WTC11 (cell line): ENCODE results near the gene TRNP1. TPM values are rescaled to one million over a fixed set of nuclear protein-coding genes. Genes with fewer than 3 reads are reported as not detected.
A peak's percentile ranks its signal among the peaks of the same experiment; 100 is the strongest.

Source experiments
- ATAC-seq: fragments of 200-7000 bp; cut with Tn5 transposase; 2 replicates; pipeline ENCODE4 v1.10.0; 2021; ENCODE audit warnings: mild to moderate bottlenecking, moderate library complexity
- CTCF ChIA-PET: fragments of 300-600 bp; sonication (Branson Sonifier 250); formaldehyde crosslinking; loops from one replicate; lab custom pipeline; 2021; ENCODE audit warnings: antibody characterized with exemption; lab: Charles Lee
- POLR2A ChIA-PET: fragments of 350-600 bp; sonication (Branson Sonifier 250); formaldehyde crosslinking; loops from one replicate; lab custom pipeline; 2021; ENCODE audit warnings: antibody characterized with exemption; lab: Charles Lee
- DNase-seq: peaks from one replicate; pipeline ENCODE4 v3.0.0; 2021; ENCODE audit warnings: low spot score
- H3K27ac Mint-ChIP-seq: 2 replicates; pipeline ENCODE4 v1.8.0; 2021; ENCODE audit warnings: mixed read lengths
- H3K27me3 Mint-ChIP-seq: 2 replicates; pipeline ENCODE4 v1.8.0; 2021; ENCODE audit warnings: low read depth, mild to moderate bottlenecking, moderate library complexity, mixed read lengths
- H3K36me3 Mint-ChIP-seq: 2 replicates; pipeline ENCODE4 v1.8.0; 2021; ENCODE audit warnings: mixed read lengths
- H3K4me1 Mint-ChIP-seq: 2 replicates; pipeline ENCODE4 v1.8.0; 2022; ENCODE audit warnings: mixed read lengths
- H3K4me3 Mint-ChIP-seq: 2 replicates; pipeline ENCODE4 v1.8.0; 2021; ENCODE audit warnings: mild to moderate bottlenecking, moderate library complexity, mixed read lengths
- H3K9me3 Mint-ChIP-seq: 2 replicates; pipeline ENCODE4 v1.8.0; 2021; ENCODE audit warnings: mixed read lengths
- ARID4B ChIP-seq: sonication (generic); formaldehyde crosslinking; IDR thresholded peaks from 2 replicates; pipeline ENCODE4 v1.8.0; 2023; ENCODE audit warnings: missing genetic modification reagents, mild to moderate bottlenecking, borderline replicate concordance
- ATF3 ChIP-seq: sonication (generic); formaldehyde crosslinking; conservative IDR thresholded peaks from 2 replicates; pipeline ENCODE4 v1.8.1; 2022; ENCODE audit warnings: mild to moderate bottlenecking, missing genetic modification reagents
- CBFB ChIP-seq: sonication (generic); formaldehyde crosslinking; IDR thresholded peaks from 2 replicates; pipeline ENCODE4 v1.8.1; 2022; ENCODE audit warnings: mild to moderate bottlenecking, low read depth, missing genetic modification reagents
- CREM ChIP-seq: sonication (generic); formaldehyde crosslinking; IDR thresholded peaks from 2 replicates; pipeline ENCODE4 v1.8.1; 2022; ENCODE audit warnings: mild to moderate bottlenecking, missing genetic modification reagents, moderate library complexity
- CTCF ChIP-seq: fragments of 200-600 bp; IDR thresholded peaks from 2 replicates; pipeline ENCODE4 v1.8.0; 2022; ENCODE audit warnings: antibody characterized with exemption
- E2F5 ChIP-seq: sonication (generic); formaldehyde crosslinking; IDR thresholded peaks from 2 replicates; pipeline ENCODE4 v1.8.1; 2022; ENCODE audit warnings: mild to moderate bottlenecking, moderate library complexity, missing genetic modification reagents
- ERG ChIP-seq: fragments of 250-450 bp; sonication (Bioruptor Pico); IDR thresholded peaks from 2 replicates; pipeline ENCODE4 v1.8.0; 2021; ENCODE audit warnings: mild to moderate bottlenecking
- FOXK1 ChIP-seq: sonication (generic); formaldehyde crosslinking; IDR thresholded peaks from 2 replicates; pipeline ENCODE4 v1.8.0; 2022; ENCODE audit warnings: mild to moderate bottlenecking, moderate library complexity, missing genetic modification reagents
- FOXP1 ChIP-seq: sonication (generic); formaldehyde crosslinking; IDR thresholded peaks from 2 replicates; pipeline ENCODE4 v1.8.0; 2022; ENCODE audit warnings: missing genetic modification reagents, mild to moderate bottlenecking, moderate library complexity, borderline replicate concordance
- FOXP4 ChIP-seq: sonication (generic); formaldehyde crosslinking; IDR thresholded peaks from 2 replicates; pipeline ENCODE4 v1.8.0; 2022; ENCODE audit warnings: mild to moderate bottlenecking, missing genetic modification reagents
- GRHL2 ChIP-seq: fragments of 250-450 bp; sonication (Bioruptor Pico); IDR thresholded peaks from 2 replicates; pipeline ENCODE4 v1.8.0; 2022; ENCODE audit warnings: mild to moderate bottlenecking, moderate library complexity; ENCODE audit not compliant: insufficient replicate concordance, severe bottlenecking
- HMGXB4 ChIP-seq: sonication (generic); formaldehyde crosslinking; IDR thresholded peaks from 2 replicates; pipeline ENCODE4 v1.8.1; 2023; ENCODE audit warnings: mild to moderate bottlenecking, moderate library complexity, missing genetic modification reagents
- JAZF1 ChIP-seq: fragments of 250-450 bp; sonication (Bioruptor Pico); IDR thresholded peaks from 2 replicates; pipeline ENCODE4 v1.9.0; 2021; ENCODE audit warnings: moderate library complexity, mild to moderate bottlenecking, inconsistent platforms
- MAX ChIP-seq: sonication (generic); formaldehyde crosslinking; IDR thresholded peaks from 2 replicates; pipeline ENCODE4 v1.8.0; 2022; ENCODE audit warnings: mild to moderate bottlenecking, missing genetic modification reagents
- PRRX2 ChIP-seq: fragments of 250-450 bp; sonication (Bioruptor Pico); IDR thresholded peaks from 2 replicates; pipeline ENCODE4 v1.8.0; 2021; ENCODE audit warnings: mild to moderate bottlenecking
- SP1 ChIP-seq: sonication (generic); formaldehyde crosslinking; conservative IDR thresholded peaks from 2 replicates; pipeline ENCODE4 v1.8.1; 2022; ENCODE audit warnings: missing genetic modification reagents
- ZBTB21 ChIP-seq: sonication (generic); formaldehyde crosslinking; IDR thresholded peaks from 2 replicates; pipeline ENCODE4 v1.8.1; 2023; ENCODE audit warnings: mild to moderate bottlenecking, missing genetic modification reagents, borderline replicate concordance
- ZNF263 ChIP-seq: sonication (generic); formaldehyde crosslinking; IDR thresholded peaks from 2 replicates; pipeline ENCODE4 v1.8.1; 2022; ENCODE audit warnings: low read depth, mild to moderate bottlenecking, moderate library complexity, missing genetic modification reagents
- ZNF317 ChIP-seq: sonication (generic); formaldehyde crosslinking; IDR thresholded peaks from 2 replicates; pipeline ENCODE4 v1.8.1; 2023; ENCODE audit warnings: low read depth, mild to moderate bottlenecking, moderate library complexity, missing genetic modification reagents, borderline replicate concordance
- total RNA-seq: library from RNA; stranded (reverse); gene quantifications from 3 replicates; pipeline ENCODE4 v1.2.3, GENCODE V29; 2021

TRNP1 gene
- total RNA-seq, 1 experiment from 2014 or later, result 37.6 TPM

GRCh38 chr1:26959270-26959669 is 34.2 kb upstream of the TRNP1 start:
- no peak for TF ChIP-seq JAZF1
- no peak for TF ChIP-seq ARID4B (CRISPR knock-in tag)
- no peak for TF ChIP-seq HMGXB4
- no peak for TF ChIP-seq GRHL2 (CRISPR knock-in tag)
- TF ChIP-seq ZNF317 (CRISPR knock-in tag), result no peak
- TF ChIP-seq FOXK1, result no peak
- TF ChIP-seq ERG, result no peak
- TF ChIP-seq ZNF263 (CRISPR knock-in tag), result no peak
- TF ChIP-seq CTCF, result no peak
- TF ChIP-seq ZBTB21 (CRISPR knock-in tag), result no peak
- TF ChIP-seq SP1, result no peak
- TF ChIP-seq PRRX2 (CRISPR knock-in tag), result no peak
- H3K27me3 Mint-ChIP-seq, result no peaks in the 10 kb centered on the region; the same call in 1 of the 2 replicates
- CTCF ChIA-PET, result interaction anchor here (3.6 kb wide), 1 partner anchor 37 kb away, joined by 34 read pairs; no protein-coding TSS in a partner anchor
- H3K27ac Mint-ChIP-seq, result no peak overlapping the region
- POLR2A ChIA-PET, result interaction anchor here (0.5 kb wide), 1 partner anchor 55 kb away, joined by 5 read pairs; no protein-coding TSS in a partner anchor
- ATAC-seq (no peak), DNase-seq (no peak)
- H3K9me3 Mint-ChIP-seq, result peaks cover 7% of the 10 kb centered on the region
- peaks cover 16% of the 10 kb centered on the region for H3K4me1 Mint-ChIP-seq
- H3K36me3 Mint-ChIP-seq, result peaks cover 10% of the 10 kb centered on the region
- peak overlapping the region; percentile 71 for H3K4me3 Mint-ChIP-seq

GRCh38 chr1:26959722-26960624 is 33.5 kb upstream of the TRNP1 start, which contains the start of gene KDF1:
Gene KDF1 (minus strand): TSS chr1:26960468. CDS start chr1:26952380, 8,088 bp downstream.
- peak; percentile 98 for ATAC-seq
- H3K36me3 Mint-ChIP-seq, result peaks cover 10% of the 10 kb centered on the region
- H3K27ac Mint-ChIP-seq, result peak within 1 kb of the TSS; percentile 86
- peak; percentile 95 for DNase-seq
- H3K4me1 Mint-ChIP-seq, result peaks cover 16% of the 10 kb centered on the region
- H3K4me3 Mint-ChIP-seq, result peak within 1 kb of the TSS; percentile 80
- POLR2A ChIA-PET, result interaction anchor here (0.5 to 1.0 kb wide), 6 partner anchors 37 to 195 kb away, joined by 3 to 7 read pairs (median 4); partner anchors contain the start of gene SLC9A1
- CTCF ChIA-PET, result interaction anchor here (0.6 to 3.6 kb wide), 13 partner anchors 8 to 597 kb away, joined by 3 to 34 read pairs (median 3); no protein-coding TSS in a partner anchor
- peaks cover 7% of the 10 kb centered on the region for H3K9me3 Mint-ChIP-seq
- H3K27me3 Mint-ChIP-seq, result no peaks in the 10 kb centered on the region; the same call in 1 of the 2 replicates
- TF ChIP-seq MAX (CRISPR knock-in tag) (peak; percentile 66; the same call in 1 of the 2 replicates), CREM (CRISPR knock-in tag) (peak; percentile 66; the same call in 1 of the 2 replicates), CBFB (CRISPR knock-in tag) (peak; percentile 95), E2F5 (CRISPR knock-in tag) (peak; percentile 92), ATF3 (no peak), FOXP4 (CRISPR knock-in tag) (peak; percentile 12), FOXP1 (CRISPR knock-in tag) (peak; percentile 64; the same call in 1 of the 2 replicates)
